GM18498 (cell line): ENCODE results near the gene PNPLA6.
"Not testable (repeated sequence)": the region's sequence is repeated elsewhere in the genome, so short reads cannot be mapped to it uniquely, and the experiment has no call there.

ENCODE experiments used
- ATAC-seq: cut with Tn5 transposase; IDR thresholded peaks from one replicate; pipeline ENCODE4 v1.9.1; 2021; ENCODE audit warnings: mild to moderate bottlenecking, moderate library complexity; ENCODE audit not compliant: unreplicated experiment

PNPLA6 gene

GRCh38 chr19:7550987-7551761 lies 15.7 kb downstream of the PNPLA6 start:
- ATAC-seq = no peak

GRCh38 chr19:7552781-7553180 lies 17.3 kb downstream of the PNPLA6 start:
- no peak for ATAC-seq

GRCh38 chr19:7554565-7554964 lies 19.0 kb downstream of the PNPLA6 start:
- no peak for ATAC-seq

- no peak for ATAC-seq
These were observed 19.7 kb downstream of the PNPLA6 start for GRCh38 chr19:7554990-7555864.

- no peak for ATAC-seq
These were observed 21.3 kb downstream of the PNPLA6 start for GRCh38 chr19:7556696-7557315.

GRCh38 chr19:7558667-7559066 lies 23.1 kb downstream of the PNPLA6 start:
- no peak for ATAC-seq

- no peak for ATAC-seq
These were observed 23.6 kb downstream of the PNPLA6 start for GRCh38 chr19:7559102-7559501.

- no peak for ATAC-seq
These were observed 24.7 kb downstream of the PNPLA6 start for GRCh38 chr19:7560255-7560654.

- no peak for ATAC-seq
These were observed 25.8 kb downstream of the PNPLA6 start for GRCh38 chr19:7561325-7561724.

GRCh38 chr19:7562646-7563393 lies 27.3 kb downstream of the PNPLA6 start:
- ATAC-seq = no peak

GRCh38 chr19:7564866-7565265 lies 29.3 kb downstream of the PNPLA6 start:
- no peak for ATAC-seq

- no peak for ATAC-seq
These were observed 29.8 kb downstream of the PNPLA6 start for GRCh38 chr19:7565332-7565731.

GRCh38 chr19:7570761-7571160 lies 35.2 kb downstream of the PNPLA6 start:
- no peak for ATAC-seq

GRCh38 chr19:7575434-7576040 lies 40.0 kb downstream of the PNPLA6 start:
- ATAC-seq = no peak

- ATAC-seq = not testable (repeated sequence)
These were observed 41.9 kb downstream of the PNPLA6 start for GRCh38 chr19:7577422-7577821.

GRCh38 chr19:7578127-7578526 lies 42.6 kb downstream of the PNPLA6 start:
- no peak for ATAC-seq

- no peak for ATAC-seq
These were observed 43.7 kb downstream of the PNPLA6 start for GRCh38 chr19:7579182-7579581.

GRCh38 chr19:7582446-7582845 lies 46.9 kb downstream of the PNPLA6 start:
- no peak for ATAC-seq

- ATAC-seq = no peak
These were observed 54.3 kb downstream of the PNPLA6 start for GRCh38 chr19:7589822-7590221.

GRCh38 chr19:7590256-7590655 lies 54.7 kb downstream of the PNPLA6 start:
- ATAC-seq = no peak
